ENCODE results near the gene HARBI1. TPM values are rescaled to one million over a fixed set of nuclear protein-coding genes. Genes with fewer than 3 reads are reported as not detected.

Gene HARBI1
- total and polyA plus RNA-seq, 2 of the 8 experiments (the other 6 are each of a cell fraction or from before 2014, with no cell fraction given), result 3.8 to 5.1 TPM

DNA sequence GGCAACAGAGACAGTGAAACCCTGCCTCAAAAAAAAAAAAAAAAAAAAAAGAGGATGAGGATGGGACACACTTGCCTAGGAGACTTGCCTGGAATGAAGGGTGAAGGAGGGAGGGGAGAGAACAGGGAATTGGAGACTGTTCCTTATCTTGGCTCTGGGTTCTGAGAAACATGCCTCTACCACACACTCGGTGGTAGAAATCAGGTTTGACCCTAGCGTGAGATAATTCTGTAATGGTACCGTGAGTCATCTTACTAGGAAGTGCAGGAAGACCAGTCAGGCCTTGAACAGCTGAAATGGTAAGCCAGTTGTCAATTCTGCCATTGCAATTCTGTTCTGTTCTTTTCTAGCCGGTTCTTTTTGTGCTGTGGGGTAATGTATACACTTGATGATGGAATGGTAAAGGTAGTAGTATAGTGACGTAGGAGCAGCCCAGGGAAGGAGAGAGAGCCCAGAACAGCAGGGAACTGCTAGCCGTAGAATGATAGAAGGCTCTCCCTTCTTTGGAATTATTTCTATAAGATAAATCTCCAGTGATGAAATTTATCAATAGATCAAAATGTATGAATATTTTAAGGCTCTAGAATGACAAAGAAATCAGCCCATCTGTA is 19.3 kb downstream of the HARBI1 start:
- FAIRE-seq, result no peak

More for the DNA sequence above, 19.3 kb downstream of the HARBI1 start:
- H2BK15ac ChIP-seq (ENCODE audit: low read length), result no peak overlapping the region
- WGBS, 2 experiments (ENCODE audit: extremely low coverage in 1 of 2, insufficient coverage in 1 of 2, insufficient read length in 1 of 2, insufficient replicate concordance in 2 of 2, low coverage in 1 of 2, low lambda C conversion rate in 2 of 2, missing lambda C conversion rate in 1 of 2), result 93% methylated on average over 6 of the region's 6 CpGs; no CpG with 5 or more reads in 1 of the 2 experiments
- H3K23me2 ChIP-seq (ENCODE audit: low read depth, low read length), result no peaks in the 10 kb centered on the region
- no peak overlapping the region for H3K4ac ChIP-seq (replicated peaks; ENCODE audit: insufficient read length, low read depth, low read length)
- H3K18ac ChIP-seq (ENCODE audit: extremely low read depth, low read length), result no peak overlapping the region
- H3K4me2 ChIP-seq (ENCODE audit: insufficient read depth in 1 of 2, low read depth in 2 of 2, low read length in 2 of 2), result no peak overlapping the region
- ChIA-PET CTCF (ENCODE audit: partially characterized antibody) (interaction anchor here (0.5 kb wide), 1 partner anchor 57 kb away, joined by 3 read pairs; no protein-coding TSS in a partner anchor), POLR2A (ENCODE audit: partially characterized antibody) (no interaction called here)
- H4K20me1 ChIP-seq (replicated peaks in 1 of 2; ENCODE audit: control insufficient read depth in 1 of 2, insufficient read depth in 2 of 2, low read length in 2 of 2), result peaks cover 3 to 5% of the 10 kb centered on the region in 2 experiments
- peaks cover 2% of the 10 kb centered on the region; the same call in 1 of the 2 replicates for H3K79me1 ChIP-seq (ENCODE audit: low read depth, low read length)
- no peak overlapping the region for H3K56ac ChIP-seq (replicated peaks; ENCODE audit: insufficient read length, low read depth, low read length)
- H4K5ac ChIP-seq (ENCODE audit: insufficient read length, low read depth, low read length), result no peak overlapping the region
- no peak for DNase-seq (ENCODE audit: low read depth in 1 of 2, low spot score in 2 of 2)
- H4K8ac ChIP-seq (ENCODE audit: extremely low read depth, insufficient read depth, low read length), result no peak overlapping the region
- no peak overlapping the region for H2BK5ac ChIP-seq (ENCODE audit: low read depth, low read length)
- no peaks in the 10 kb centered on the region for H3K9me3 ChIP-seq (ENCODE audit: insufficient read depth in 2 of 2, low read depth in 1 of 2, low read length in 1 of 2)
- H3K4me3 ChIP-seq (ENCODE audit: extremely low read depth in 1 of 4, insufficient read depth in 2 of 4, low read depth in 3 of 4, low read length in 4 of 4), result no peak overlapping the region
- no peak overlapping the region for H2AFZ ChIP-seq (ENCODE audit: low read length)
- H3K23ac ChIP-seq (ENCODE audit: insufficient read length), result no peak overlapping the region
- H2AK5ac ChIP-seq (ENCODE audit: low read depth, low read length), result no peak overlapping the region
- H3K36me3 ChIP-seq (ENCODE audit: control insufficient read depth in 2 of 4, insufficient read depth in 4 of 4, low read length in 3 of 4), result no peaks in the 10 kb centered on the region
- no peak overlapping the region for H2BK120ac ChIP-seq (replicated peaks; ENCODE audit: low read depth, low read length)
- H4K91ac ChIP-seq (replicated peaks; ENCODE audit: insufficient read length, low read length), result no peak overlapping the region
- H3K4me1 ChIP-seq (replicated peaks in 1 of 4; ENCODE audit: control insufficient read depth in 3 of 4, insufficient read depth in 4 of 4, low read length in 3 of 4), result peaks cover 0 to 5% (median 3%) of the 10 kb centered on the region in 4 experiments; a peak in 3 of 7 replicates
- no peak overlapping the region for H3K9ac ChIP-seq (replicated peaks in 1 of 4; ENCODE audit: extremely low read depth in 1 of 4, low read depth in 3 of 4, low read length in 3 of 4)
- no peak overlapping the region for H2BK12ac ChIP-seq (ENCODE audit: low read depth, low read length)
- H3K79me2 ChIP-seq (ENCODE audit: control insufficient read depth in 1 of 2, insufficient read depth in 2 of 2, low read length in 2 of 2), result peaks cover 7 to 10% of the 10 kb centered on the region in 2 experiments
- TF ChIP-seq RBBP5 (IDR thresholded peaks at IDR 0.05; ENCODE audit: borderline replicate concordance, low read depth, low read length), result no peak
- no peak for TF ChIP-seq POU5F1 (IDR thresholded peaks at IDR 0.05; ENCODE audit: low read depth, low read length)
- TF ChIP-seq, protein P1, sequence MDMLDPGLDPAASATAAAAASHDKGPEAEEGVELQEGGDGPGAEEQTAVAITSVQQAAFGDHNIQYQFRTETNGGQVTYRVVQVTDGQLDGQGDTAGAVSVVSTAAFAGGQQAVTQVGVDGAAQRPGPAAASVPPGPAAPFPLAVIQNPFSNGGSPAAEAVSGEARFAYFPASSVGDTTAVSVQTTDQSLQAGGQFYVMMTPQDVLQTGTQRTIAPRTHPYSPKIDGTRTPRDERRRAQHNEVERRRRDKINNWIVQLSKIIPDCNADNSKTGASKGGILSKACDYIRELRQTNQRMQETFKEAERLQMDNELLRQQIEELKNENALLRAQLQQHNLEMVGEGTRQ (IDR thresholded peaks at IDR 0.05; ENCODE audit: low read length), result no peak
- TF ChIP-seq HDAC6 (IDR thresholded peaks at IDR 0.05; ENCODE audit: low read depth, low read length), result no peak
- no peak for TF ChIP-seq CHD2 (IDR thresholded peaks at IDR 0.05; ENCODE audit: low read length)
- TF ChIP-seq ASH2L (IDR thresholded peaks at IDR 0.05; ENCODE audit: low read length), result no peak
- TF ChIP-seq YY1 (IDR thresholded peaks at IDR 0.05; ENCODE audit: low read depth, low read length), result no peak
- no peak overlapping the region for H2BK20ac ChIP-seq (ENCODE audit: low read length)
- no peak overlapping the region for H3K14ac ChIP-seq (ENCODE audit: insufficient read length)
- H3K27ac ChIP-seq (ENCODE audit: low read depth, low read length), result no peak overlapping the region
- no peaks in the 10 kb centered on the region for H3K27me3 ChIP-seq (replicated peaks in 1 of 4; ENCODE audit: control insufficient read depth in 3 of 4, extremely low read depth in 1 of 4, insufficient read depth in 3 of 4, low read length in 3 of 4)

Data from H1 (cell line).